GM18858 (cell line): ENCODE data around the gene RAD18.
A peak's percentile ranks its signal among the peaks of the same experiment; 100 is the strongest.

Experiments used
- ATAC-seq: cut with Tn5 transposase; IDR thresholded peaks from one replicate; pipeline ENCODE4 v1.9.1; 2021; ENCODE audit not compliant: unreplicated experiment

The RAD18 gene

GRCh38 chr3:8966150-8966819 lies 3.0 kb upstream of the RAD18 start:
- ATAC-seq = no peak

- ATAC-seq = no peak
Measured at GRCh38 chr3:8964436-8965370, 1.4 kb upstream of the RAD18 start.

GRCh38 chr3:8962226-8962861 lies 928 bp downstream of the RAD18 start:
- ATAC-seq = no peak

GRCh38 chr3:8959668-8960067 lies 3.6 kb downstream of the RAD18 start:
- ATAC-seq = no peak

GRCh38 chr3:8954938-8955763 lies 8.1 kb downstream of the RAD18 start:
- ATAC-seq = peak; percentile 82

- no peak for ATAC-seq
Measured at GRCh38 chr3:8953313-8953712, 10.0 kb downstream of the RAD18 start.

GRCh38 chr3:8952130-8952529 lies 11.1 kb downstream of the RAD18 start:
- ATAC-seq = no peak

GRCh38 chr3:8945890-8946600 lies 17.2 kb downstream of the RAD18 start:
- no peak for ATAC-seq

GRCh38 chr3:8942746-8943488 lies 20.4 kb downstream of the RAD18 start:
- ATAC-seq = no peak

GRCh38 chr3:8942115-8942514 lies 21.2 kb downstream of the RAD18 start:
- ATAC-seq = no peak

GRCh38 chr3:8938021-8938420 lies 25.3 kb downstream of the RAD18 start:
- no peak for ATAC-seq

- no peak for ATAC-seq
Measured at GRCh38 chr3:8937064-8938020, 25.9 kb downstream of the RAD18 start.

- no peak for ATAC-seq
Measured at GRCh38 chr3:8932507-8932906, 30.8 kb downstream of the RAD18 start.

GRCh38 chr3:8931342-8931741 lies 31.9 kb downstream of the RAD18 start:
- ATAC-seq = no peak

- ATAC-seq = no peak
Measured at GRCh38 chr3:8929860-8930259, 33.4 kb downstream of the RAD18 start.

- no peak for ATAC-seq
Measured at GRCh38 chr3:8914491-8914890, 48.8 kb downstream of the RAD18 start.

GRCh38 chr3:8911781-8912180 lies 51.5 kb downstream of the RAD18 start:
- ATAC-seq = no peak

- ATAC-seq = no peak
Measured at GRCh38 chr3:8909160-8909559, 54.1 kb downstream of the RAD18 start.
